NCI-H2081 (cell line): ENCODE measurements around the gene TSN.
"Not testable (repeated sequence)": the region's sequence is repeated elsewhere in the genome, so short reads cannot be mapped to it uniquely, and the experiment has no call there.

ENCODE experiments used
- DNase-seq, 2 experiments: peaks; one replicate each; lab custom pipeline; 2025; lab: John Stamatoyannopoulos, UW

Gene TSN

GRCh38 chr2:121801916-121802315 lies 46.5 kb downstream of the TSN start:
- no peak for DNase-seq

GRCh38 chr2:121803503-121803902 lies 48.1 kb downstream of the TSN start:
- DNase-seq, result peak in 1 of 2 experiments; percentile 19

GRCh38 chr2:121804340-121804739 lies 48.9 kb downstream of the TSN start:
- peak; percentile 73 to 85 for DNase-seq

GRCh38 chr2:121804997-121805765 lies 49.7 kb downstream of the TSN start:
- DNase-seq, result no peak

- DNase-seq, result no peak
These were observed 50.3 kb downstream of the TSN start for GRCh38 chr2:121805766-121806143.

GRCh38 chr2:121807771-121808170 lies 52.3 kb downstream of the TSN start:
- not testable (repeated sequence) for DNase-seq

- DNase-seq, result no peak
These were observed 54.2 kb downstream of the TSN start for GRCh38 chr2:121809607-121810006.

- DNase-seq, result peak; percentile 71 to 80
These were observed 55.8 kb downstream of the TSN start for GRCh38 chr2:121810959-121811853.

- DNase-seq, result not testable (repeated sequence)
These were observed 57.6 kb downstream of the TSN start for GRCh38 chr2:121813083-121813482.

GRCh38 chr2:121815216-121815615 lies 59.8 kb downstream of the TSN start:
- DNase-seq, result no peak

GRCh38 chr2:121816797-121817196 lies 61.3 kb downstream of the TSN start:
- no peak for DNase-seq

- not testable (repeated sequence) for DNase-seq
These were observed 61.9 kb downstream of the TSN start for GRCh38 chr2:121817304-121817703.
